Measurements from ENCODE around the gene SELENOS. TPM values are rescaled to one million over a fixed set of nuclear protein-coding genes. Genes with fewer than 3 reads are reported as not detected.

The SELENOS gene
- total RNA-seq, 4 donors from 2014 or later: 14.0 to 119 (median 103) TPM

- Histone ChIP-seq H3K27ac (no peak overlapping the region), H3K4me3 (peak overlapping the region in 2 of 4 donors; percentile 70 to 88)
- no peak for DNase-seq
Observed at GRCh38 chr15:101296418-101297405, 19.4 kb upstream of the SELENOS start.

GRCh38 chr15:101295607-101296161, 18.4 kb upstream of the SELENOS start:
- no peaks in the 10 kb centered on the region for H3K9me3 ChIP-seq
- H3K27me3 ChIP-seq: no peaks in the 10 kb centered on the region
- peaks cover 0 to 12% (median 0%) of the 10 kb centered on the region in 3 donors for H3K36me3 ChIP-seq
- H3K4me3 ChIP-seq: peak overlapping the region; percentile 70 to 97 (median 82)
- peak overlapping the region; percentile 89 to 98 (median 94) for H3K27ac ChIP-seq
- peaks cover 3 to 32% (median 6%) of the 10 kb centered on the region in 4 donors for H3K4me1 ChIP-seq
- TF ChIP-seq CTCF (IDR thresholded peaks at IDR 0.05) (no peak), POLR2A (IDR thresholded peaks at IDR 0.05) (no peak)
- peak in 1 of 3 donors; percentile 71 for DNase-seq

More at GRCh38 chr15:101296418-101297405, 19.4 kb upstream of the SELENOS start:
- H3K4me1 ChIP-seq: peaks cover 3 to 31% (median 6%) of the 10 kb centered on the region in 4 donors
- H3K36me3 ChIP-seq: peaks cover 0 to 7% (median 0%) of the 10 kb centered on the region in 3 donors
- no peaks in the 10 kb centered on the region for H3K9me3 ChIP-seq
- no peaks in the 10 kb centered on the region for H3K27me3 ChIP-seq
- TF ChIP-seq POLR2A (IDR thresholded peaks at IDR 0.05) (no peak), CTCF (IDR thresholded peaks at IDR 0.05) (no peak)

GRCh38 chr15:101294731-101295606, 17.7 kb upstream of the SELENOS start, which contains the start of gene SNRPA1:
Gene SNRPA1, minus strand, starts transcription at chr15:101295248. Its CDS starts 70 bp downstream, at chr15:101295178.
- Histone ChIP-seq H3K27ac (peak within 1 kb of the TSS; percentile 89 to 98 (median 94)), H3K4me3 (peak within 1 kb of the TSS; percentile 70 to 97 (median 82)), H3K36me3 (peaks cover 0 to 12% (median 0%) of the 10 kb centered on the region in 3 donors), H3K4me1 (peaks cover 3 to 32% (median 6%) of the 10 kb centered on the region in 4 donors), H3K9me3 (no peaks in the 10 kb centered on the region), H3K27me3 (no peaks in the 10 kb centered on the region)
- DNase-seq: peak; percentile 96 to 99 (median 99)
- TF ChIP-seq CTCF (IDR thresholded peaks at IDR 0.05): no peak
- TF ChIP-seq POLR2A (IDR thresholded peaks at IDR 0.05): peak; percentile 66 to 79

- peaks cover 3 to 38% (median 6%) of the 10 kb centered on the region in 4 donors for H3K4me1 ChIP-seq
- TF ChIP-seq POLR2A (IDR thresholded peaks at IDR 0.05) (no peak), CTCF (IDR thresholded peaks at IDR 0.05) (no peak)
- H3K4me3 ChIP-seq: peak overlapping the region in 3 of 4 donors; percentile 70 to 97 (median 88)
- peaks cover 0 to 24% (median 0%) of the 10 kb centered on the region in 3 donors for H3K36me3 ChIP-seq
- H3K9me3 ChIP-seq: no peaks in the 10 kb centered on the region
- DNase-seq: peak in 2 of 3 donors; percentile 47 to 60
- no peaks in the 10 kb centered on the region for H3K27me3 ChIP-seq
- H3K27ac ChIP-seq: no peak overlapping the region
Observed at GRCh38 chr15:101293122-101293521, 15.8 kb upstream of the SELENOS start.
